ENCODE data around the gene PAXX. TPM values are rescaled to one million over a fixed set of nuclear protein-coding genes. Genes with fewer than 3 reads are reported as not detected.

Gene PAXX, protein sequence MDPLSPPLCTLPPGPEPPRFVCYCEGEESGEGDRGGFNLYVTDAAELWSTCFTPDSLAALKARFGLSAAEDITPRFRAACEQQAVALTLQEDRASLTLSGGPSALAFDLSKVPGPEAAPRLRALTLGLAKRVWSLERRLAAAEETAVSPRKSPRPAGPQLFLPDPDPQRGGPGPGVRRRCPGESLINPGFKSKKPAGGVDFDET
- 38.8 and 156 TPM in 2 replicates for total RNA-seq (2011; cell fraction: chromatin; rRNA removed; ENCODE audit: low replicate concordance)
- 232 and 251 TPM in 2 replicates for total RNA-seq (2011; cell fraction: nucleolus; rRNA removed)
- 92.5 and 109 TPM in 2 replicates for total RNA-seq (2011; cell fraction: nucleoplasm; rRNA removed)
- total RNA-seq (2014; rRNA removed) (147 and 175 TPM in 2 replicates), total RNA-seq (2014; rRNA removed; fragmentation: Illumina TruSeq; extraction: Trizol) (13.6 and 20.4 TPM in 2 replicates), total RNA-seq (2015; rRNA removed; fragmentation: Illumina TruSeq; extraction: Trizol) (59.9 and 63.7 TPM in 2 replicates), total RNA-seq (2021) (136 and 140 TPM in 2 replicates), polyA plus RNA-seq (2011; rRNA removed) (38.5 and 41.3 TPM in 2 replicates), polyA plus RNA-seq (2014; fragmentation: Illumina TruSeq; extraction: Trizol) (23.3 and 45.8 TPM in 2 replicates), polyA plus RNA-seq (2014; fragmentation: Nextera tagmentation; extraction: Ambion mirVana) (1 to 10 TPM; 1.2 to 6.2 TPM), polyA plus RNA-seq (2014; rRNA removed) (175 and 182 TPM in 2 replicates), polyA minus RNA-seq (2011; rRNA and poly(A)+ RNA removed) (1.6 and 3.6 TPM in 2 replicates), Bru-seq, nascent RNA (percentile 94 among the genes with signal in this experiment), BruChase-seq, experiment 1, labeled RNA remaining after a 2-hour chase (percentile 81 among the genes with signal in this experiment), BruChase-seq, experiment 2, labeled RNA remaining after a 6-hour chase (percentile 79 among the genes with signal in this experiment)
- polyA plus RNA-seq (2011; cell fraction: cytosol; rRNA removed) = 53.8 and 128 TPM in 2 replicates
- polyA plus RNA-seq (2011; cell fraction: nucleus; rRNA removed) = 400 and 559 TPM in 2 replicates
- polyA plus RNA-seq (2012) = 69.4 and 95.1 TPM in 2 replicates
- 13.8 and 14.0 TPM in 2 replicates for polyA minus RNA-seq (2011; cell fraction: cytosol; rRNA and poly(A)+ RNA removed)
- 57.6 and 59.5 TPM in 2 replicates for polyA minus RNA-seq (2011; cell fraction: nucleus; rRNA and poly(A)+ RNA removed)
- long read RNA-seq, experiment 1, transcript PAXX-208 (5 exons, 1,077 nt) = minor isoform, 15 of 303 reads
- long read RNA-seq, experiment 1, transcript PAXX-201 (7 exons, 812 nt) = major isoform, 60 of 303 reads
- long read RNA-seq, experiment 1, partial matches to known transcripts = 145 of 303 reads
- long read RNA-seq, experiment 1, other reads (novel, unspliced or antisense) = 74 of 303 reads
- long read RNA-seq, experiment 2, transcript PAXX-201 (7 exons, 812 nt) = major isoform, 43 of 143 reads
- long read RNA-seq, experiment 2, partial matches to known transcripts = 41 of 143 reads
- long read RNA-seq, experiment 2, other reads (novel, unspliced or antisense) = 52 of 143 reads
- long read RNA-seq, experiment 3, transcript PAXX-201 (7 exons, 812 nt) = major isoform, 44 of 121 reads
- long read RNA-seq, experiment 3, transcript PAXX-207 (6 exons, 958 nt) = minor isoform, 5 of 121 reads
- long read RNA-seq, experiment 3, transcript PAXX-208 (5 exons, 1,077 nt) = minor isoform, 9 of 121 reads
- long read RNA-seq, experiment 3, partial matches to known transcripts = 35 of 121 reads
- long read RNA-seq, experiment 3, other reads (novel, unspliced or antisense) = 27 of 121 reads

DNA sequence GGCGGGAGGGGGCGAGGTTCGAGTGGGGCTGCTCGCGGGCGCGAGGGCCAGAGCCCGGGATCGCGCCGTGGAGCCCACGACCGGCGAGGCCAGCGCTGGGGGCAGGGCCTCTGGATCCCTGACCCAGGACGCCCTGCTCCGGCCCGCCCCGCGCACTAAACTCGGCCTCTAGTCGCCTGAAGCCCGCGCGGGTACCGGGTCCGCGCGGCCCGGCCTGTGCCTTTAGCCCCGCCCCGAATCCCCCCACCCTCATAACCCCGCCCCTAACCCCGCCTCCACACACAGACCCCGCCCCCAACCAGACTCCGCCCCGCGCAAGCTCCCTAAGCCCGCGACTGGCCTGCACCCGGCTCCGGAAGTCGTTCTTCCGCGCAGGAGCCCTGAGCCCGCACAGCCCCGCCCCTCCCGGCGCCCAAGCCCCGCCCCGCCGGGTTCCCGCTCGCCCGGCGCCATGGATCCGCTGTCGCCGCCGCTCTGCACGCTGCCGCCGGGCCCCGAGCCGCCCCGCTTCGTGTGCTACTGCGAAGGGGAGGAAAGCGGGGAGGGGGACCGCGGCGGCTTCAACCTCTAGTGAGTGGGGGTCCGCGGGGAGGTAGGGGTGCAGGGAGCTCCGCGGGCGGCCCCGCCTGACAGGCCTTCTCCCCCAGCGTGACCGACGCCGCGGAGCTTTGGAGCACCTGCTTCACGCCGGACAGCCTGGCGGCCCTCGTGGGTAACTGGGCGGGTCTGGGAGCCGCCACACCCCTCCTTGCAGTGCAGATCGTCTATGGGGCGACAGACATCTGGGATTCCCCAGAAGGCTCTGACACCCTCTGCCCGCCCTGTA, at the start of gene PAXX:
TSS of gene PAXX (plus strand) at position 430 of the 826 bp plus-strand sequence. CDS start at position 452, 22 bp downstream.
- FAIRE-seq (peak; percentile 63), ATAC-seq (peak; percentile 87), DNase-seq (ENCODE audit: extremely low read depth in 1 of 4, low spot score in 3 of 4) (peak; percentile 93 to 98 (median 94))
- Histone ChIP-seq H3K9ac (ENCODE audit: insufficient read depth in 1 of 2, low read depth in 2 of 2, low read length in 2 of 2) (peak within 1 kb of the TSS; percentile 79 to 97), H3K4me2 (ENCODE audit: insufficient read depth, low read length) (peak within 1 kb of the TSS; percentile 83), H3K4me3 (peak within 1 kb of the TSS; percentile 87), H3K9me3 (replicated peaks; ENCODE audit: control insufficient read depth, insufficient read depth, low read depth, low read length) (peaks cover 6% of the 10 kb centered on the region), H3K4me1 (replicated peaks in 1 of 2; ENCODE audit: control insufficient read depth in 2 of 2, insufficient read depth in 2 of 2, low read length in 2 of 2) (peaks cover 26 to 62% of the 10 kb centered on the region in 2 experiments), H3K27ac (ENCODE audit: extremely low read depth, low read depth, low read length) (peak within 1 kb of the TSS; percentile 89), H3K27me3 (ENCODE audit: control insufficient read depth in 2 of 2, insufficient read depth in 2 of 2, low read length in 2 of 2) (no peaks in the 10 kb centered on the region), H3K36me3 (ENCODE audit: control insufficient read depth, insufficient read depth, low read length) (peaks cover 22% of the 10 kb centered on the region; the same call in 1 of the 3 replicates), H3K9me1 (ENCODE audit: control insufficient read depth, insufficient read depth, low read length) (no peaks in the 10 kb centered on the region), H3K79me2 (ENCODE audit: control insufficient read depth, insufficient read depth, low read length) (peaks cover 18% of the 10 kb centered on the region), H4K20me1 (replicated peaks; ENCODE audit: control insufficient read depth, insufficient read depth, low read length) (no peaks in the 10 kb centered on the region), H2AFZ (ENCODE audit: low read depth, low read length) (peak within 1 kb of the TSS; percentile 89)
- BruUV-seq (replicated peaks) = TSS peak; percentile 87
- under 1% methylated on average over 42 of the region's 92 CpGs for WGBS (ENCODE audit: insufficient coverage, low coverage, missing lambda C conversion rate)
- in situ Hi-C loops (cut with MboI) = no loop called here
- ChIA-PET CTCF (ENCODE audit: low intra/inter-chr PET ratio) (no interaction called here), POLR2A (interaction anchor here (0.6 to 1.3 kb wide), 12 partner anchors 9 to 163 kb away, joined by 3 to 8 read pairs (median 4); no protein-coding TSS in a partner anchor)
- intact Hi-C loops (cut with micrococcal nuclease) = loop anchor here (5.0 kb wide), 1 partner anchor 45 kb away; the partner anchor contains the start of gene C8G
- TF ChIP-seq, protein P1, sequence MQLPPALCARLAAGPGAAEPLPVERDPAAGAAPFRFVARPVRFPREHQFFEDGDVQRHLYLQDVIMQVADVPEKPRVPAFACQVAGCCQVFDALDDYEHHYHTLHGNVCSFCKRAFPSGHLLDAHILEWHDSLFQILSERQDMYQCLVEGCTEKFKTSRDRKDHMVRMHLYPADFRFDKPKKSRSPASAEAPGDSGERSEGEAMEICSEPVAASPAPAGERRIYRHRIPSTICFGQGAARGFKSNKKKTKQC (CRISPR knock-in tag; IDR thresholded peaks at IDR 0.05) = peak; percentile 79; the same call in 1 of the 2 replicates
- TF ChIP-seq HNRNPK (IDR thresholded peaks at IDR 0.05; ENCODE audit: low read depth, low read length, poor library complexity, severe bottlenecking) = peak; percentile 94
- TF ChIP-seq, protein P2, sequence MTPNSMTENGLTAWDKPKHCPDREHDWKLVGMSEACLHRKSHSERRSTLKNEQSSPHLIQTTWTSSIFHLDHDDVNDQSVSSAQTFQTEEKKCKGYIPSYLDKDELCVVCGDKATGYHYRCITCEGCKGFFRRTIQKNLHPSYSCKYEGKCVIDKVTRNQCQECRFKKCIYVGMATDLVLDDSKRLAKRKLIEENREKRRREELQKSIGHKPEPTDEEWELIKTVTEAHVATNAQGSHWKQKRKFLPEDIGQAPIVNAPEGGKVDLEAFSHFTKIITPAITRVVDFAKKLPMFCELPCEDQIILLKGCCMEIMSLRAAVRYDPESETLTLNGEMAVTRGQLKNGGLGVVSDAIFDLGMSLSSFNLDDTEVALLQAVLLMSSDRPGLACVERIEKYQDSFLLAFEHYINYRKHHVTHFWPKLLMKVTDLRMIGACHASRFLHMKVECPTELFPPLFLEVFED (CRISPR knock-in tag; conservative IDR thresholded peaks at IDR 0.05) = no peak
- no peak for TF ChIP-seq RUNX1 (IDR thresholded peaks at IDR 0.05; ENCODE audit: low read depth)
- TF ChIP-seq, protein P3, sequence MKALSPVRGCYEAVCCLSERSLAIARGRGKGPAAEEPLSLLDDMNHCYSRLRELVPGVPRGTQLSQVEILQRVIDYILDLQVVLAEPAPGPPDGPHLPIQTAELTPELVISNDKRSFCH (CRISPR knock-in tag; IDR thresholded peaks at IDR 0.05) = no peak
- TF ChIP-seq, protein P3 (tag; IDR thresholded peaks at IDR 0.05) = 0 out of 2 replicates have a peak, but pooled peaks have one; percentile 31
- TF ChIP-seq ATF1 (CRISPR knock-in tag; IDR thresholded peaks at IDR 0.05) = no peak
- peak; percentile 27; the same call in 1 of the 2 replicates for TF ChIP-seq ATF1 (tag; IDR thresholded peaks at IDR 0.05)
- peak; percentile 62 for TF ChIP-seq POLR2AphosphoS5 (IDR thresholded peaks at IDR 0.05; ENCODE audit: control insufficient read depth, insufficient read depth, low read depth, low read length)
- TF ChIP-seq EP400 (IDR thresholded peaks at IDR 0.05) = peak; percentile 90; the same call in 1 of the 2 replicates

Data from K562 (cell line).